ENCODE data around the gene APCDD1.
"Not testable (repeated sequence)": the region's sequence is repeated elsewhere in the genome, so short reads cannot be mapped to it uniquely, and the experiment has no call there.

Gene APCDD1

DNA sequence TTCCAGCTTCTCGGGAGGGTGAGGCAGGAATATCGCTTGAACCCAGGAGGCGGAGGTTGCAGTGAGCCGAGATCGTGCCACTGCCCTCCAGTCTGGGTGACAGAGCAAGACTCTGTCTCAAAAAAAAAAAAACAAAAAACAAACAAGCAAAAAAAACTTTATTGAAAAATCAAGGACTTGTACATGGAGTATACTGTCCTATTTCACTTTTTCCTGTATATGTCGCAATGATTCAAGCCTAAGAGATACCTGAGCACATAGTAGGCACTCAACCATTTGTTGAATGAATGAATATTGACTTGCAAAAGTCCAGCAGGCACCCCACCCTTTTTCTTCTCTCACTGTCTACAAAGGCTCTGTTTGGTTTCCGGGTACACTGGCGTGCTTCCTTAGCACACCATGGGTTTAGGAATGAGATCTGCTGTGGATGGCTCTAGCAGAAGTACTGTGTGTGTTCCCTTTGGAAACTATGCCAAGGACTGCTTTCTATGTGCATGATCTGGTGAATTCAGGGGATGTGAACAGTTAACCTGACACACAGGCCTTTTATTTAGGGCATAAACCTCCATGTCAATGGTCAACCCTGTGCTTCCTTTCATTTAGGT lies 6.1 kb downstream of the APCDD1 start:
- H3K4me3 ChIP-seq (ENCODE audit: low read depth, low read length), result no peak overlapping the region
- TF ChIP-seq CTCF (IDR thresholded peaks at IDR 0.05; ENCODE audit: low read depth, low read length), result no peak

GRCh38 chr18:10461989-10462388 lies 7.6 kb downstream of the APCDD1 start:
- TF ChIP-seq CTCF (IDR thresholded peaks at IDR 0.05; ENCODE audit: low read depth, low read length), result no peak
- H3K4me3 ChIP-seq (ENCODE audit: low read depth, low read length), result no peak overlapping the region

DNA sequence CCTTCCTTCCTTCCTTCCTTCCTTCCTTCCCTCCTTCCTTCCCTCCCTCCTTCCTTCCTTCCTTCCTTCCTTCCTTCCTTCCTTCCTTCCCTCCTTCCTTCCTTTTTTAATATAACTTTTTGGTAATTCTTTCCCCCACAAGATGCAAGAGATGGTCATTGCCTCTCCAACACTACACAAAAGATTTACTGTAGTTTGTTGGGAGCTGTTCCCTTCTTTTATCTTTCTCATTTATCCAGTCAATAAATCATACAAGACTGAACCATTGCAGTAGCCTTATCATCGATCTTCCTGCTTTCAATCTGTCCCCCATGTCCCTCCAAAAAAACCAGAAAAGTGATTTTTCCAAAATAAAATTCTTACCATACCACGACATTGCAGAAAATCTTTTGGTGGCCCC lies 8.2 kb downstream of the APCDD1 start:
- TF ChIP-seq CTCF (IDR thresholded peaks at IDR 0.05; ENCODE audit: low read depth, low read length), result no peak
- no peak overlapping the region for H3K4me3 ChIP-seq (ENCODE audit: low read depth, low read length)

DNA sequence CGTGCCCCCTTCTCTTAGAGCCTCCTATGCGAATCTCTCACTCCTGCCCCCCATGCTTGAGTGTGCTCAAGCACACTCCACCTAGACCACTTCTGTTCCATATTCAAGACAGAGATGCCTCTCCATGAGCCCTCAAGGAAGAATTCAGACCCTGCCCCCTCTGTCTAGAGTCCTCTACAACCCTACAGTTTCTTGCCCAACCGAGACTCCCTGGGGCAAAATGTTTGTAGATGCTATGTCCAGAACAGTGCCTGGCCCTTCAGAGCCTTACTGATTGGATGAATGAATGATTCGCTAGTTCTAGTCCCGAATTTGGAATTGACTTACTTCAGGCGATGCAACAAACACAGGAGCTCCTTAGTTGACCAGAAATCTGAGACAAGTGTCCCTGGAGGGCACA lies 8.7 kb downstream of the APCDD1 start:
- H3K4me3 ChIP-seq (ENCODE audit: low read depth, low read length), result no peak overlapping the region
- TF ChIP-seq CTCF (IDR thresholded peaks at IDR 0.05; ENCODE audit: low read depth, low read length), result no peak

GRCh38 chr18:10463741-10464140 lies 9.3 kb downstream of the APCDD1 start:
- no peak for TF ChIP-seq CTCF (IDR thresholded peaks at IDR 0.05; ENCODE audit: low read depth, low read length)
- no peak overlapping the region for H3K4me3 ChIP-seq (ENCODE audit: low read depth, low read length)

- not testable (repeated sequence) for H3K4me3 ChIP-seq (ENCODE audit: low read depth, low read length)
These were observed 9.8 kb downstream of the APCDD1 start for GRCh38 chr18:10464161-10464648.

DNA sequence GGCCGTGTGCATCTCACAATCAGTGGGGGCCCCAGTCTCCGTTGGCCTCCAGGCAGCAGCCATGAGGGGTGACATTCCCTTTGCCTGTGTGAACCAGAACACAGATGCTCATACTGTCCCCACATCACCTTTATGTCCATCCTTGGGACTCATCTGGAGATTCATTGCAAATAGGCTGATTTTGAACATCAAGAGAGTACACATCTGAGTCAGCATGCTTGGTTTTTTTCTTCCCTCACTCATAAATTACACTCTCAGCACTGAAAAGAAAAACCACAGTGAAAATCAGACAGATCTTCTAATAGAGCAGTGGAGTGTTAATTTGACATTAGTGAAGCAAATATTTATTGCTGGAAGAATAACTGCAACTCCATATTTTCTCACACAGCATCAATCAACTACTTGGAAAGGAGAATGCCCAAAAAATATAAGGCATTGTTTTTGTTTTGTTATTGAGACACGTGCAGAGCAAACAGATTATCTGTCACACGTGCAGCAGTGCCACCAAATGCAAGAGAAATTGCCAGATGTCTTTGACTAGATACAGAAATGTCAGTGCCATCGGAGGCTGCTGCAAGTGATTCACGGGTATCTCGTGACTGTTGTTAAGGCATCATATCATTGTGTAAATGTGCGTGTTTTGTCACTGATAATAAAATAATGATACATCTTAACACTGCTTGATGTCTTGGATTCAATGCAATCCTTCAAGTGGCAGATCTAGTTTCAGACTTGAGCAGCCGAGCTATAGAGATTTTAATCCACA lies 10.9 kb downstream of the APCDD1 start:
- no peak for TF ChIP-seq CTCF (IDR thresholded peaks at IDR 0.05; ENCODE audit: low read depth, low read length)
- H3K4me3 ChIP-seq (ENCODE audit: low read depth, low read length), result no peak overlapping the region
